ENCODE measurements around the gene LDHB. TPM values are rescaled to one million over a fixed set of nuclear protein-coding genes. Genes with fewer than 3 reads are reported as not detected.
A peak's percentile ranks its signal among the peaks of the same experiment; 100 is the strongest.
"Not testable (repeated sequence)": the region's sequence is repeated elsewhere in the genome, so short reads cannot be mapped to it uniquely, and the experiment has no call there.

LDHB gene
- total RNA-seq, 2 experiments from 2014 or later, result 911 to 954 TPM

DNA sequence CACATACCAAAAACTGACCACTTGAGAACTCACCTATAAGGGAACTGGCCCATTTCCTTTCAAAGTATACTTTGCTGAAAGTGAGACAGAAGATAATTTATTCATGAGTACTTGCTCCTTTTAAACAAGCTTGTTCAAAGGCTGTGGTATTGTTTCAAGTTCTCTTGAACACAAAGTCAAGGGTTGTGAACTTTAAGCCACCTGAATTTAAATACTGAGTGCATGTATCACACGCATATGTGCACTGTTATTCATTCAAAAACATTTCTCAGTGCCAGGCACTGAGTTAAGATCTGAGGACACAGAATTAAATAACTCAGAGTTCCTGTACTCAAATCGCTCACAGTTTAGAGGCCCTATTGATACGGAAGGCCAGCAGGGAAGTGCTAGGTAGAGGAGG, 19.1 kb upstream of the LDHB start:
- Mint-ChIP-seq H3K4me1 (peaks cover 33% of the 10 kb centered on the region), H3K4me3 (no peak overlapping the region), H3K27ac (no peak overlapping the region), H3K9me3 (no peaks in the 10 kb centered on the region), H3K36me3 (no peaks in the 10 kb centered on the region), H3K27me3 (no peaks in the 10 kb centered on the region)
- POLR2A ChIA-PET, result interaction anchor here (2.4 kb wide), 1 partner anchor 19 kb away, joined by 17 read pairs; the partner anchor contains the start of gene LDHB
- DNase-seq (no peak), ATAC-seq (ENCODE audit: low read depth) (peak; percentile 11)

DNA sequence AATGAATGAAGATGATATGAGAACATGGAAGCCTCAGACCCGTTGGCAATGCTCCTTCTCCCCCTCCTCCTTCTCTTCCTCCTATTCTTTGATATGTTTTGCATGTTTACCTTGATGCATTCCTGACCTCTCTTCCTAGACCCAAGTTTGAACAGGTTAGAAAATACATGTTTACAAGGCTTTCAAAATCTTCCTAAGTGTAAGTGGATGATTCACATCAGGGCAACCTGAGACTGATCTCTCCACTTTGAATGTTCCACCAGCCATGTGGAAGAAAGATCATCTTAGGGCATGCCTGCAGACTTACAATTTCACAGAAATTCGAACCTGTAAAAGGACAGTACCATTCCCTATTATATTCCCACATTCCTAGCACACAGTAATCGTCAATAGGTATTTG, 18.0 kb upstream of the LDHB start:
- ATAC-seq (ENCODE audit: low read depth) (no peak), DNase-seq (no peak)
- Mint-ChIP-seq H3K27ac (no peak overlapping the region), H3K9me3 (no peaks in the 10 kb centered on the region), H3K27me3 (no peaks in the 10 kb centered on the region), H3K4me3 (no peak overlapping the region), H3K4me1 (peaks cover 33% of the 10 kb centered on the region), H3K36me3 (no peaks in the 10 kb centered on the region)
- POLR2A ChIA-PET, result interaction anchor here (1.1 kb wide), 1 partner anchor 18 kb away, joined by 4 read pairs; the partner anchor contains the start of gene LDHB

DNA sequence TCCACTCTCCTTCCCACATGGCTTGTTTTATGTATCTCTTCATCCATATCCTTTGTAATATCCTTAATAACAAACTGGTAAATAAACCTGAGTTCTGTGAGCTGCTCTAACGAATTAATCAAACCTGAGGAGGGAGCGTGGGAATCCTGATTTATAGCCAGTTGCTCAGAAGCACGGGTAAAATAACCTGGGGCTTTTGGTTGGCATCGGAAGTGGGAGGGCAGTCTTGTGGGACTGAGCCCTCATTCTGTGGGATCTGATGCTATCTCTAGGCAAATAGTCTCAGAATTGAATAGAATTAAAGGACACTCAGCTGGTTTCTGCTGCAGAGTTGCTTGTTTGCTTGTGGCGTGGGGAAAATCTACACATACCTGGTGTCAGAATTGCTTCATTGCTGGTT, 17.5 kb upstream of the LDHB start:
- peaks cover 30% of the 10 kb centered on the region for H3K4me1 Mint-ChIP-seq
- H3K4me3 Mint-ChIP-seq, result no peak overlapping the region
- DNase-seq (no peak), ATAC-seq (ENCODE audit: low read depth) (no peak)
- POLR2A ChIA-PET, result interaction anchor here (1.1 kb wide), 1 partner anchor 17 kb away, joined by 4 read pairs; the partner anchor contains the start of gene LDHB
- no peak overlapping the region for H3K27ac Mint-ChIP-seq
- no peaks in the 10 kb centered on the region for H3K36me3 Mint-ChIP-seq
- no peaks in the 10 kb centered on the region for H3K27me3 Mint-ChIP-seq
- no peaks in the 10 kb centered on the region for H3K9me3 Mint-ChIP-seq

DNA sequence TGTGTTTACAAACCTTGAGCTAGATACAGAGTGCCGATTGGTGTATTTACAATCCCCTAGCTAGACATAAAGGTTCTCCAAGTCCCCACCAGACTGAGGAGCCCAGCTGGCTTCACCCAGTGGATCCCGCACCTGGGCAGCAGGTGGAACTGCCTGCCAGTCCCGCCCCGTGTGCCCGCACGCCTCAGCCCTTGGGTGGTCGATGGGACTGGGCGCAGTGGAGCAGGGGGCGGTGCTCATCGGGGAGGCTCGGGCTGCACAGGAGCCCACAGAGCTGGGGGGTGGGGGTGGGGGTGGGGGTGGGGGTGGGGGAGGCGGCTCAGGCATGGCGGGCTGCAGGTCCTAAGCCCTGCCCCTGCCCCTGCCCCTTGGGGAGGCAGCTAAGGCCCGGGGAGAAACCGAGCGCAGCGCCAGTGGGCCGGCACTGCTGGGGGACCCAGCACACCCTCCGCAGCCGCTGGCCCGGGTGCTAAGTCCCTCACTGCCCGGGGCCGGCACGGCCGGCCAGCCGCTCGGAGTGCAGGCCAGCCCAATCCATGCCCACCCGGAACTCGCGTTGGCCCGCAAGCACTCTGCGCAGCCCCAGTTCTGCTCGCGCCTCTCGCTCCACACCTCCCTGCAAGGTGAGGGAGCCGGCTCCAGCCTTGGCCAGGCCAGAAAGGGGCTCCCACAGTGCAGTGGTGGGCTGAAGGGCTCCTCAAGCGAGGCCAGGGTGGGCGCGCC, 16.3 kb upstream of the LDHB start:
- ATAC-seq (ENCODE audit: low read depth); POLR2A ChIA-PET; H3K9me3 Mint-ChIP-seq; H3K27me3 Mint-ChIP-seq; H3K4me3 Mint-ChIP-seq; H3K36me3 Mint-ChIP-seq; H3K27ac Mint-ChIP-seq; DNase-seq: not testable (repeated sequence)
- peaks cover 23% of the 10 kb centered on the region for H3K4me1 Mint-ChIP-seq

DNA sequence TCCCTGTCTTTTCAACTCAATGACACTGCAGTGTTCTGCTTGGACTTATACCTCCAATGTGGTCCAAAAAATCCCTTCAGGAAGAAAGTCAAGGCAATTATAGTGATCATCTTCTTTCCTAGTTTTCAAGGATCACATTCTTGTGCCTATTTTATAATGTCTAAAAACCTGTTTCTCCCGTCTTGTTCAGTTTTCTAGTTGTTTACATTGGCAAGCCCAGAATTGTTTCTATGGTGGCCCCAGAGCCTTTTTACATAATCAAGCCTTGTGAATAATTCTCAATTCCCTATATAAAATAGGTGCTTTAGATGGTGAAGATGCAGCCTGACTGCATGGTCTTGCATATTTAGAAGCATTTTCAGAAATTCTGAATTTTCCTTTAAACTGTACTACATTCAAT, 14.5 kb upstream of the LDHB start:
- no peaks in the 10 kb centered on the region for H3K36me3 Mint-ChIP-seq
- no peak overlapping the region for H3K4me3 Mint-ChIP-seq
- DNase-seq (no peak), ATAC-seq (ENCODE audit: low read depth) (no peak)
- no peak overlapping the region for H3K27ac Mint-ChIP-seq
- no peaks in the 10 kb centered on the region for H3K27me3 Mint-ChIP-seq
- POLR2A ChIA-PET, result no interaction called here
- no peaks in the 10 kb centered on the region for H3K9me3 Mint-ChIP-seq
- H3K4me1 Mint-ChIP-seq, result peaks cover 9% of the 10 kb centered on the region

DNA sequence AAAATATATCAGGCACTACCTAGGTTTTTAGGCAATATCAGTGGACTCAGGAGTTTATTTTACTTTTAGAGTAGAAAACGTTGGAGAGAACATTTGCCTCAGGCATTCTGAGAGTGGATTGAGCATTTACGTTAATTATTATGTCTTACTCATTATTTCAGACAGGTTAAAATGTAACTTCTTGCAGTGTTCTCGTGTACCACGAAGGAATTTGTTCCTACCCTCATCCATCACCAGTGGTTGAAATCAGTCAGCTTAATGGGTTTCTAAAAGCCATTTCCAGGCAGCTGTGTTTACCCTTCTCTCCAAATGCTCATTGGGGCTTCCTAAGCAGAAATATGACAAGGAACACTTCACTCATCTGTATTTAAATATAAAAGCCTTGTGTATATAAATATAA, 9.1 kb upstream of the LDHB start:
- ATAC-seq (ENCODE audit: low read depth) (no peak), DNase-seq (no peak)
- no peaks in the 10 kb centered on the region for H3K4me1 Mint-ChIP-seq
- H3K27me3 Mint-ChIP-seq, result peaks cover 2% of the 10 kb centered on the region
- no peaks in the 10 kb centered on the region for H3K9me3 Mint-ChIP-seq
- no peak overlapping the region for H3K4me3 Mint-ChIP-seq
- H3K36me3 Mint-ChIP-seq, result no peaks in the 10 kb centered on the region
- POLR2A ChIA-PET, result interaction anchor here (0.7 to 1.1 kb wide), 2 partner anchors 9 to 10 kb away, joined by 3 read pairs; partner anchors contain the start of gene LDHB
- no peak overlapping the region for H3K27ac Mint-ChIP-seq

DNA sequence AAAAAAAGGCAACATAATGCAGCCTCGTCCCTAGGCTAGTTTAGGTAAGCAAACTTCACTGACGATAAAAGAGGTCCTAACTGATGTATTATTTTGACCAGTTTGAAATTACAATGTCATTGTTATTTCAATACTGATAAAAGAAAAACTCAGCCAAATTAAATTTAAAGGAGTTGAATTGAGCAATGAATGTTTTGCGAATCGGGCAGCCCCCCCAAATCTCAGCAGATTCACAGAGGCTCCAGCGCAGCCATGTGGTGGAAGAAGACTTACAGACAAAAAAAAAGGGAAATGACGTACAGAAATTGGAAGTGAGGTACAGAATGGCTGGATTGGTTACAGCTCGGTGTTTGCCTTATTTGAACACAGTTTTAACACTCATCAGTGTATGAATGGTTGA, 8.2 kb upstream of the LDHB start:
- Mint-ChIP-seq H3K4me3 (no peak overlapping the region), H3K27ac (no peak overlapping the region), H3K27me3 (peaks cover 2% of the 10 kb centered on the region), H3K4me1 (no peaks in the 10 kb centered on the region), H3K36me3 (no peaks in the 10 kb centered on the region), H3K9me3 (no peaks in the 10 kb centered on the region)
- POLR2A ChIA-PET, result interaction anchor here (0.7 to 1.1 kb wide), 2 partner anchors 8 to 9 kb away, joined by 3 read pairs; partner anchors contain the start of gene LDHB
- DNase-seq, result no peak
- ATAC-seq (ENCODE audit: low read depth), result no peak

DNA sequence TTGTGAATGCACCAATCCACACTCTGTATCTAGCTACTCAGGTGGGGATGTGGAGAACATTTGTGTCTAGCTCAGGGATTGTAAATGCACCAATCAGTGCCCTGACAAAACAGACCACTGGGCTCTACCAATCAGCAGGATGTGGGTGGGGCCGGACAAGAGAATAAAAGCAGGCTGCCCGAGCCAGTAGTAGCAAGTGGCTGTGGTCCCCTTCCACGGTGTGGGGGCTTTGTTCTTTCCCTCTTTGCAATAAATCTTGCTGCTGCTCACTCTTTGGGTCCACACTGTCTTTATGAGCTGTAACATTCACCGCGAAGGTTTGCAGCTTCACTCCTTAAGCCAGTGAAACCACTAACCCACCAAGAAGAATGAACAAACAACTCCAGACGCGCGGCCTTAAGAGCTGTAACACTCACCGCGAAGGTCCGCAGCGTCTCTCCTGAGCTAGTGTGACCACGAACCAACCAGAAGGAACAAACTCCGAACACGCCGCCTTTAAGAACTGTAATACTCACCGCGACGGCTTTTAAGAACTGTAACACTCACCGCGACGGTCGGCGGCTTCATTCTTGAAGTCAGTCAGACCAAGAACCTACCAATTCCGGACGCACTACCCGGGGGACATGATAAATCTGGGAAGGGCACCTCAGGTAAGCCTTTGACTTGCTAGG, 4.6 kb upstream of the LDHB start:
- Mint-ChIP-seq H3K36me3 (no peaks in the 10 kb centered on the region), H3K4me3 (no peak overlapping the region), H3K27ac (no peak overlapping the region), H3K27me3 (peaks cover 2% of the 10 kb centered on the region), H3K9me3 (no peaks in the 10 kb centered on the region), H3K4me1 (peaks cover 2% of the 10 kb centered on the region)
- ATAC-seq (ENCODE audit: low read depth) (no peak), DNase-seq (no peak)
- POLR2A ChIA-PET, result no interaction called here

DNA sequence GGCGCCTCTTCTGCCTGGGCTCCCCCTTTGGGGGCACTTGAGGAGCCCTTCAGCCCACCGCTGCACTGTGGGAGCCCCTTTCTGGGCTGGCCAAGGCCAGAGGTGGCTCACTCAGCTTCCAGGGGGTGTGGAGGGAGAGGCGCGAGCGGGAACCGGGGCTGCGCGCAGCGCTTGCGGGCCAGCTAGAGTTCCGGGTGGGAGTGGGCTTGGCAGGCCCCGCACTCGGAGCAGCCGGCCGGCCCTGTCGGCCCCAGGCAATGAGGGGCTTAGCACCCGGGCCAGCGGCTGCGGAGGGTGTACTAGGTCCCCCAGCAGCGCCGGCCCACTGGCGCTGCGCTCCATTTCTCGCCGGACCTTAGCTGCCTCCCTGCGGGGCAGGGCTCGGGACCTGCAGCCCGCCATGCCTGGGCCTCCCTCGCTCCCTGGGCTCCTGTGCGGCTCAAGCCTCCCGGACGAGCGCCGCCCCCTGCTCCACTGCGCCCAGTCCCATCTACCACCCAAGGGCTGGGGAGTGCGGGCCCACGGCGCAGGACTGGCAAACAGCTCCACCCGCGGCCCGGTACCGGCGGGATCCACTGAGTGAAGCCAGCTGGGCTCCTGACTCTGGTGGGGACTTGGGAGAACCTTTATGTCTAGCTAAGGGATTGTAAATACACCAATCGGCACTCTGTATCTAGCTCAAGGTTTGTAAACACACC, 3.9 kb upstream of the LDHB start:
- H3K27ac Mint-ChIP-seq; H3K36me3 Mint-ChIP-seq; H3K4me3 Mint-ChIP-seq; H3K4me1 Mint-ChIP-seq; H3K27me3 Mint-ChIP-seq; DNase-seq; H3K9me3 Mint-ChIP-seq; POLR2A ChIA-PET; ATAC-seq (ENCODE audit: low read depth): not testable (repeated sequence)

DNA sequence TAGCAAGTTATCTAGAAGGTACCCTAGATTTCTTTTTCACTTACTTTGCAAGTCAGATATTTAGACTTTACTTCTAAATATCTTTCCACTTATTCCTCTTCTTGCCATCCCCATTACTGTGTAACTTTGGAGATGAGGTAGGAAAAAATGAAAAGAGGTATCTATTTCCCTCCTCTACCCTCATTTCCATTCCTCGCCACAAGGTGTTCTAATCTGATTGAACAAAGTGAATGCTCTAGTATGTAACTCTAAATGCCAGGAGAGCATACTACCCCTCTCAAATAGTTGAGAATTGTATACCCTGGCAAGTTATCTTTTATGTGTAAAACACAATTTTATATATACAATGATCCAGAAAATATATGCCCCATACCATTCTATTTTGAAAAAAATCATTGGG, 1.7 kb upstream of the LDHB start:
- ATAC-seq (ENCODE audit: low read depth) (no peak), DNase-seq (no peak)
- Mint-ChIP-seq H3K9me3 (no peaks in the 10 kb centered on the region), H3K27ac (no peak overlapping the region), H3K27me3 (no peaks in the 10 kb centered on the region), H3K4me1 (peaks cover 21% of the 10 kb centered on the region), H3K36me3 (peaks cover 12% of the 10 kb centered on the region), H3K4me3 (no peak overlapping the region)
- POLR2A ChIA-PET, result interaction anchor here (3.2 kb wide), 1 partner anchor 12 kb away, joined by 24 read pairs; no protein-coding TSS in a partner anchor

DNA sequence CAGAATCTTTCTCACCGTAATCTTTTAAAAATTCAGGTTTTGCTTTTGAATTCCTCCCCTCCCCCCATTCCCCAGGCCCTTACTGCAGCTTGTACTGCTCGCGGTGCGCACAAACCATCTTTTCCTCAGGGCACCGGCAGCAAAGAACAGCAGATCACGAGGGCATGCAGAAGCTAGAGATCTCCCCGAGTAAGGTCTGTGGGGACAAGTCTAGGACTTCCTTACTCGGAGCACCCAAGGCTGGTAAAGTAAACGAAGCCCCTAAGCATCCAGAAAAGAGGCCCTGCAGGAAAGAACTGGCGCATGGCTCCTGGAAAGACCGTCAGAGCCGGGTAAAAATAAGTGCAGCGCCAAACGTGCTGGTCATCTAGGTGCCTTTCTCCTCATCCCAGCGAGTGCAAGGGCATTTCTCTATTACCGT, 727 bp downstream of the LDHB start:
- Mint-ChIP-seq H3K36me3 (peaks cover 27% of the 10 kb centered on the region), H3K4me1 (peaks cover 37% of the 10 kb centered on the region), H3K27ac (peak overlapping the region; percentile 99), H3K9me3 (no peaks in the 10 kb centered on the region), H3K27me3 (no peaks in the 10 kb centered on the region), H3K4me3 (peak overlapping the region; percentile 98)
- DNase-seq, result peak; percentile 52
- POLR2A ChIA-PET, result interaction anchor here (0.6 to 3.2 kb wide), 20 partner anchors 9 to 967 kb away, joined by 3 to 33 read pairs (median 5); partner anchors contain the start of genes ETNK1, GOLT1B, PYROXD1 and RECQL
- no peak for ATAC-seq (ENCODE audit: low read depth)

DNA sequence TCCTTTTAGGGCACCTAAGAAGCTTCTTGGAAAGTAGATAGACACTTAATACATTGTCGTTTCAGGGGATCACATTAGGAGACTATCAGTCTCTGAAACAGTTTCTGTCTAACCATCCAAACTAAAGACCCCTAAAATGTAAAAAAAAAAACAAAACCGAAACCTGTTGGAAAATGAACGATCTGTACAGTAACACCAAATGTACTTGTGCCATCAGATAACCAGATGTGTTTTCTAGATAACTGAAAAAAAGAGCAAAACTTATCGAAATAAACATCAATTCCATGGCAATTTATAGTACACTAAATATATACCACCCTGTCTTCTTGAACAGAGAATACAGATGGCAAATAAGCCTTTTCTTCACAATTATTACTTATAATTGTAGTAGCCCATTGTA, 2.1 kb downstream of the LDHB start:
- peak overlapping the region; percentile 98 for H3K4me3 Mint-ChIP-seq
- H3K4me1 Mint-ChIP-seq, result peaks cover 48% of the 10 kb centered on the region
- DNase-seq (no peak), ATAC-seq (ENCODE audit: low read depth) (no peak)
- POLR2A ChIA-PET, result interaction anchor here (1.5 kb wide), 1 partner anchor 153 kb away, joined by 8 read pairs; the partner anchor contains the start of genes GOLT1B and RECQL
- H3K9me3 Mint-ChIP-seq, result no peaks in the 10 kb centered on the region
- no peaks in the 10 kb centered on the region for H3K27me3 Mint-ChIP-seq
- peak overlapping the region; percentile 99 for H3K27ac Mint-ChIP-seq
- H3K36me3 Mint-ChIP-seq, result peaks cover 38% of the 10 kb centered on the region

DNA sequence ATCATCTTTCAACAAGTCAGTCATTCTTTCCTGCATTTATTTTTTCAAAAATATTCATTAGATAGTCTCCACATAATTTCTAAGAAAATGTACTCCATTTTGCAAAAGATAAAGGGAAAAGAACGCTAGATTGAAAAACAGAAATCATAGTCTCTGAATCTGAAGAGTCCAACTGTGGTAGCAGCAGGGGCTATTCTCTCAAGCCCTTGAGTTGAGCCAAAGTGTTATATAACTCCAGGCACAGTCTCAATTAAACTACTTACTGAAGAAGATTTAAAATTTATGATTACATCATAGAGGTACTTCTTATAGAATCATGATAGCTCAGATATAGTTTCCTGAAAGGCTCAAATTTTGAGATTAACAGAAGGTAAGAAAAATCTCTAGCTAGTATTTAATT, 5.8 kb downstream of the LDHB start:
- Mint-ChIP-seq H3K27me3 (no peaks in the 10 kb centered on the region), H3K9me3 (no peaks in the 10 kb centered on the region), H3K4me1 (peaks cover 66% of the 10 kb centered on the region), H3K4me3 (peak overlapping the region; percentile 18), H3K36me3 (peaks cover 57% of the 10 kb centered on the region), H3K27ac (no peak overlapping the region)
- DNase-seq (no peak), ATAC-seq (ENCODE audit: low read depth) (no peak)
- POLR2A ChIA-PET, result no interaction called here

All from activated naive CD8-positive, alpha-beta T cell treated with anti-CD3 and anti-CD28 coated beads, Interleukin-2, amount 10 ng/mL, durations not matched to agents 7 days and 5 days (primary cell).